Endothelial cell of umbilical vein (primary cell): ENCODE data around the gene TMCC3. TPM values are rescaled to one million over a fixed set of nuclear protein-coding genes. Genes with fewer than 3 reads are reported as not detected.

Source experiments
- BruUV-seq: library from RNA; stranded (reverse); fragments of 400-500 nt; replicated peaks from 2 replicates; lab custom pipeline; 2021; lab: Mats Ljungman, UMichigan
- CTCF ChIA-PET: fragments of 300-600, 350-600 bp; sonication (Branson Sonifier 250); formaldehyde crosslinking; loops from one replicate; lab custom pipeline; 2021; ENCODE audit warnings: antibody characterized with exemption, inconsistent platforms; lab: Charles Lee
- POLR2A ChIA-PET: fragments of 300-600, 350-600 bp; sonication (Branson Sonifier 250); formaldehyde crosslinking; loops from one replicate; lab custom pipeline; 2021; ENCODE audit warnings: antibody characterized with exemption, inconsistent platforms; lab: Charles Lee
- DNase-seq: peaks from one replicate; pipeline ENCODE4 v3.0.0-alpha.2; 2011; ENCODE audit warnings: low read depth, low spot score
- FAIRE-seq: peaks from 2 replicates; lab custom pipeline; 2011; peaks lifted over from hg19 to GRCh38; lab: Jason Lieb, UNC
- H2AFZ ChIP-seq: 2 replicates; pipeline ENCODE4 v1.6.0; 2012; ENCODE audit warnings: low read depth, low read length, control low read depth, inconsistent platforms
- H3K27ac ChIP-seq: 2 replicates; pipeline ENCODE4 v1.5.1; 2011; ENCODE audit warnings: low read depth, mild to moderate bottlenecking, control low read depth, low read length, moderate library complexity; ENCODE audit not compliant: insufficient read depth
- H3K27me3 ChIP-seq, 2 experiments: 2 replicates each; pipeline versions ENCODE4 v1.6.0 to v1.6.1; 2011; ENCODE audit warnings: low read length in 2 of 2, mixed read lengths in 1 of 2; ENCODE audit not compliant: control insufficient read depth in 2 of 2, insufficient read depth in 2 of 2
- H3K36me3 ChIP-seq, 2 experiments: 2 replicates in 1 of 2; 3 replicates in 1 of 2; pipeline ENCODE4 v1.5.1; 2011; ENCODE audit warnings: low read length in 2 of 2, mild to moderate bottlenecking in 1 of 2, moderate library complexity in 1 of 2; ENCODE audit not compliant: control insufficient read depth in 2 of 2, insufficient read depth in 2 of 2; ENCODE audit errors: extremely low read depth in 1 of 2
- H3K4me1 ChIP-seq: 3 replicates; pipeline ENCODE4 v1.5.1; 2011; ENCODE audit warnings: mild to moderate bottlenecking, low read length; ENCODE audit not compliant: control insufficient read depth, insufficient read depth; ENCODE audit errors: extremely low read depth
- H3K4me2 ChIP-seq: 2 replicates; pipeline ENCODE4 v1.6.1; 2011; ENCODE audit warnings: low read length, control low read depth, mixed read lengths; ENCODE audit not compliant: insufficient read depth
- H3K4me3 ChIP-seq, 3 experiments: fragments of 200-600 bp in 1 of 3; sonication (generic), shearing (Covaris generic) in 1 of 3; replicated peaks in 1 of 3; 2 replicates each; pipeline ENCODE4 v1.5.1; 2011 to 2016; ENCODE audit warnings: control low read depth in 3 of 3, low read length in 3 of 3, mild to moderate bottlenecking in 2 of 3, inconsistent platforms in 1 of 3, low read depth in 1 of 3, moderate library complexity in 1 of 3; ENCODE audit not compliant: insufficient read depth in 1 of 3
- H3K79me2 ChIP-seq: 2 replicates; pipeline ENCODE4 v1.6.0; 2012; ENCODE audit warnings: low read length, inconsistent platforms; ENCODE audit not compliant: control insufficient read depth, insufficient read depth
- H3K9ac ChIP-seq: replicated peaks from 2 replicates; pipeline ENCODE3; 2011; ENCODE audit warnings: low read length, control low read depth; ENCODE audit not compliant: insufficient read depth; ENCODE audit errors: extremely low read depth
- H3K9me1 ChIP-seq: replicated peaks from 3 replicates; pipeline ENCODE4 v1.6.0; 2011; ENCODE audit warnings: mild to moderate bottlenecking, low read length; ENCODE audit not compliant: control insufficient read depth, insufficient read depth; ENCODE audit errors: extremely low read depth
- H3K9me3 ChIP-seq: replicated peaks from 2 replicates; pipeline ENCODE4 v1.5.1; 2012; ENCODE audit warnings: low read length, inconsistent platforms; ENCODE audit not compliant: control insufficient read depth, insufficient read depth
- H4K20me1 ChIP-seq: replicated peaks from 2 replicates; pipeline ENCODE3; 2011; ENCODE audit warnings: mild to moderate bottlenecking, low read length; ENCODE audit not compliant: control insufficient read depth, insufficient read depth; ENCODE audit errors: extremely low read depth
- CTCF ChIP-seq, 2 donors: IDR thresholded peaks; 1 replicate in 1 of 2; 2 replicates in 1 of 2; pipeline ENCODE4 v1.5.1; 2011; ENCODE audit warnings: low read length in 2 of 2, mild to moderate bottlenecking in 2 of 2, moderate library complexity in 2 of 2, control low read depth in 1 of 2, inconsistent platforms in 1 of 2, low read depth in 1 of 2; ENCODE audit not compliant: insufficient read depth in 1 of 2; ENCODE audit errors: extremely low read depth in 1 of 2
- MAX ChIP-seq: IDR thresholded peaks from 2 replicates; pipeline ENCODE4 v1.6.1; 2011; ENCODE audit not compliant: insufficient read depth, insufficient read length
- dilution Hi-C: fragments of 300-500 bp; cut with MboI; formaldehyde crosslinking; loops from one replicate; pipeline ENCODE4 v1.15.0; 2019; ENCODE audit warnings: low sequenced_read_pairs; ENCODE audit not compliant: extremely low pct_ligation_motif_present
- intact Hi-C: fragments of 100-400 bp; cut with micrococcal nuclease; formaldehyde crosslinking; loops from one replicate; pipeline ENCODE4 v1.10.0; 2022
- polyA plus RNA-seq, 4 experiments: library from polyadenylated mRNA; depleted of rRNA in 3 of 4; stranded (reverse) in 3 of 4; unstranded in 1 of 4; fragments of >200 nt; gene quantifications; 2 replicates each; pipeline versions ENCODE4 v1.2.1 to v1.2.3, GENCODE V29; 2011 to 2012; ENCODE audit warnings: missing spikeins in 1 of 4
- total RNA-seq: library from RNA; stranded (reverse); gene quantifications from 2 replicates; pipeline ENCODE4 v1.2.3, GENCODE V29; 2021

Gene TMCC3
- total and polyA plus RNA-seq, 2 donors (not counting 3 experiments of a cell fraction or from before 2014, with no cell fraction given), result 13.5 to 30.4 TPM

- peak; percentile 64 for DNase-seq
- dilution Hi-C loops, result no loop called here
- peak; percentile 48 for FAIRE-seq
Observed at GRCh38 chr12:94649349-94650142, 811 bp downstream of the TMCC3 start.

More at GRCh38 chr12:94649349-94650142, 811 bp downstream of the TMCC3 start:
- Histone ChIP-seq H3K36me3 (no peaks in the 10 kb centered on the region), H3K27me3 (no peaks in the 10 kb centered on the region), H3K9me3 (no peaks in the 10 kb centered on the region), H3K79me2 (peaks cover 39% of the 10 kb centered on the region), H3K9ac (peak overlapping the region; percentile 91), H3K4me1 (peaks cover 28% of the 10 kb centered on the region), H4K20me1 (no peaks in the 10 kb centered on the region), H3K9me1 (no peaks in the 10 kb centered on the region), H3K4me3 (peak overlapping the region; percentile 52 to 96 (median 87)), H3K4me2 (peak overlapping the region; percentile 91), H3K27ac (peak overlapping the region; percentile 85), H2AFZ (peak overlapping the region; percentile 89)
- ChIA-PET POLR2A (no interaction called here), CTCF (interaction anchor here (0.9 to 2.7 kb wide), 12 partner anchors 11 to 114 kb away, joined by 3 to 7 read pairs (median 4); no protein-coding TSS in a partner anchor)
- TSS peak; percentile 38 for BruUV-seq
- TF ChIP-seq MAX (no peak), CTCF (IDR thresholded peaks at IDR 0.05; ENCODE audit: extremely low read depth in 1 of 2, insufficient read depth in 1 of 2, low read depth in 1 of 2, low read length in 2 of 2) (peak; percentile 29 to 43)
- intact Hi-C loops, result loop anchor here (1.0 to 5.0 kb wide), 7 partner anchors 27 to 228 kb away; no protein-coding TSS in a partner anchor
